ENCODE measurements around the gene ARF5.

Gene ARF5

DNA sequence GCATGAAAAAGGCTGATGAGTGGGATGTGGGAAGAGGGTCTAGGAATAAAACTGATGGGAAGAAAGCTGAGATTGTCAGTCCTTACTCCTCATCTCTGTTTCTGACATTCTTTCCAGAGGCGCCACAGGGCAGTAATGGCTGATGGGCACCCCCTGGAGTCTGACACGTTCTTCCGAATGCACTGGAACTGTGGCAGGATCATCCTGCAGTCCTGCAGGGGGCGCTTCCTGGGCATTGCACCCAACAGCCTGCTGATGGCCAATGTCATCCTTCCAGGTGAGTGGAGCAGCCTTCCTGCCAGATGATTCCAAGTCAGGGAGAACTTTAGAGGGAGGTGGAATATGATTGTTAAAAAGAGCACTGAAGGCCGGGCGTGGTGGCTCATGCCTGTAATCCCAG, 10.1 kb downstream of the ARF5 start:
- DNase-seq (ENCODE audit: low spot score), result no peak
- no peaks in the 10 kb centered on the region for H3K9me3 Mint-ChIP-seq

DNA sequence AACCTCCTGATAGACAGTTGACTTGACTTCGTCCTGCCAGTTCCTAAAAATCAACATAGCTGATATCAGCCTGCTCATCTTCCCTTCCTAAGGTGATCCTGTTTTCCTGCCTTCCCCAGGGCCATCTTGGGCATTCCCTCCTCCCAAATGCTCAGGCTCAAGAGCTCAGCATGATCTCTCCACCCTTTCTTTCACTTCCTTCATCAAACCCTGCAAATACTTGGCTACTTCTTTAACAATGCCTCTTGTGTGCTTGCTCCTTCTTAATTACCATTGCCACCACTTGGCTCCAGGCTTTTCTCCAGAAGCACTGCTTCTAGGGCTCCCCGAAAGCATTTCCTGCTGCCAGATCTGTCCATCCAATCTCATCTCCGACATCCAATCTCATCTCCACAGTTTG, 12.7 kb downstream of the ARF5 start:
- DNase-seq (ENCODE audit: low spot score), result no peak
- no peaks in the 10 kb centered on the region for H3K36me3 Mint-ChIP-seq (ENCODE audit: low read depth)

More for the DNA sequence above, 10.1 kb downstream of the ARF5 start:
- no peak overlapping the region for H3K4me3 Mint-ChIP-seq
- no peak overlapping the region for H3K27ac Mint-ChIP-seq
- peaks cover 10% of the 10 kb centered on the region for H3K27me3 Mint-ChIP-seq (ENCODE audit: low read depth)
- peaks cover 1% of the 10 kb centered on the region for H3K4me1 Mint-ChIP-seq (ENCODE audit: low read depth)
- no peaks in the 10 kb centered on the region for H3K36me3 Mint-ChIP-seq (ENCODE audit: low read depth)

GRCh38 chr7:127608446-127608845, 20.2 kb downstream of the ARF5 start:
- Mint-ChIP-seq H3K4me3 (no peak overlapping the region), H3K9me3 (no peaks in the 10 kb centered on the region), H3K27me3 (ENCODE audit: low read depth) (no peaks in the 10 kb centered on the region), H3K36me3 (ENCODE audit: low read depth) (no peaks in the 10 kb centered on the region), H3K27ac (no peak overlapping the region), H3K4me1 (ENCODE audit: low read depth) (no peaks in the 10 kb centered on the region)
- no peak for DNase-seq (ENCODE audit: low spot score)

More for the DNA sequence above, 12.7 kb downstream of the ARF5 start:
- no peaks in the 10 kb centered on the region for H3K9me3 Mint-ChIP-seq
- no peak overlapping the region for H3K4me3 Mint-ChIP-seq
- peaks cover 1% of the 10 kb centered on the region for H3K4me1 Mint-ChIP-seq (ENCODE audit: low read depth)
- H3K27ac Mint-ChIP-seq, result no peak overlapping the region
- peaks cover 9% of the 10 kb centered on the region for H3K27me3 Mint-ChIP-seq (ENCODE audit: low read depth)

GRCh38 chr7:127609297-127609696, 21.1 kb downstream of the ARF5 start:
- Mint-ChIP-seq H3K27me3 (ENCODE audit: low read depth) (no peaks in the 10 kb centered on the region), H3K27ac (no peak overlapping the region), H3K36me3 (ENCODE audit: low read depth) (no peaks in the 10 kb centered on the region), H3K4me3 (no peak overlapping the region), H3K9me3 (no peaks in the 10 kb centered on the region), H3K4me1 (ENCODE audit: low read depth) (no peaks in the 10 kb centered on the region)
- no peak for DNase-seq (ENCODE audit: low spot score)

GRCh38 chr7:127612263-127612662, 24.1 kb downstream of the ARF5 start:
- Mint-ChIP-seq H3K36me3 (ENCODE audit: low read depth) (no peaks in the 10 kb centered on the region), H3K4me3 (no peak overlapping the region), H3K27ac (no peak overlapping the region), H3K27me3 (ENCODE audit: low read depth) (peaks cover 8% of the 10 kb centered on the region), H3K9me3 (no peaks in the 10 kb centered on the region), H3K4me1 (ENCODE audit: low read depth) (no peaks in the 10 kb centered on the region)
- no peak for DNase-seq (ENCODE audit: low spot score)

DNA sequence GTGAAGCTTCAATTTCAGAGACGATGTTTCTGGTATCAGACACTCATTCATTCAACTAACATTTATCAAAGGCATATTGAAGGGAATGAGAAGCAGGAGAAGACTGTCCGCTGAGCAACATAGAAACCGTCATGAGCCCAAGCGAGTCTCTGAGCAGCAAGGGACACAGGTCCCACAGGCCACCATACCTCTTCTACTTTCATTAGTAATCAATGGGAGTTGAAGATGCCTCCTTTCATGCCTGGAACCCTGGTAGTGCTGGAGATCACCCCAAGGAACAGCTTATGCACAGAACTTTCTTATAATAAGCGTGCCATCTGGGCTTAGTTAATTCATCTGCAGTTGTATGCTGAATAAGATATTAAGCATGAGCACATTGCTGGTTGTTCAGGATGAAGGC, 28.5 kb downstream of the ARF5 start:
- no peak for DNase-seq (ENCODE audit: low spot score)
- no peaks in the 10 kb centered on the region for H3K4me1 Mint-ChIP-seq (ENCODE audit: low read depth)
- peaks cover 36% of the 10 kb centered on the region for H3K27me3 Mint-ChIP-seq (ENCODE audit: low read depth)
- no peaks in the 10 kb centered on the region for H3K36me3 Mint-ChIP-seq (ENCODE audit: low read depth)
- H3K27ac Mint-ChIP-seq, result no peak overlapping the region
- H3K9me3 Mint-ChIP-seq, result no peaks in the 10 kb centered on the region
- H3K4me3 Mint-ChIP-seq, result no peak overlapping the region

- H3K4me1 Mint-ChIP-seq (ENCODE audit: low read depth), result no peaks in the 10 kb centered on the region
- no peaks in the 10 kb centered on the region for H3K9me3 Mint-ChIP-seq
Measured at GRCh38 chr7:127618042-127618441, 29.8 kb downstream of the ARF5 start, which contains the start of gene PAX4. TSS of gene PAX4 (minus strand) at chr7:127618142. CDS start at chr7:127615928, 2,214 bp downstream.

DNA sequence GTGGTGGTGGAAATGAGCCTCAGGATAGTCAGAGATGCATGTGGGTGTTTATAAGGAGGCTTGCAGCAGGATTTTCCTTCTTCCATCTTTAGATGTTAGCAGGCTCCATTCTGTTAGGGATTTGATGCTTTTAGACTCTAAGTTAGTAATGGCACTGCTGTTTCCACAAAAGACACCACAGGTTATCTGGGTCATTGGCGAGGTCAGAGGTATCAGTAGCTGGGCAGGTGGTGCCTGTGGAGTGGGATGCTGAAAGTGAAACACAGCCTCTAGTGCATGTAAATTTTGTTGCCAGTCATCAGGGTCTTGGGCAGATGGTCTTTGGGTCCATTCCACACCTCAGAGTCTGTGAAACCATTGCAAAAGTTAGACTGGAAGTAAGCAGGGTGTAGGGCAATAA, 30.6 kb downstream of the ARF5 start:
- Mint-ChIP-seq H3K4me1 (ENCODE audit: low read depth) (no peaks in the 10 kb centered on the region), H3K36me3 (ENCODE audit: low read depth) (no peaks in the 10 kb centered on the region), H3K27me3 (ENCODE audit: low read depth) (peaks cover 48% of the 10 kb centered on the region), H3K4me3 (no peak overlapping the region), H3K9me3 (no peaks in the 10 kb centered on the region), H3K27ac (no peak overlapping the region)
- no peak for DNase-seq (ENCODE audit: low spot score)

More at GRCh38 chr7:127618042-127618441, 29.8 kb downstream of the ARF5 start, which contains the start of gene PAX4:
- no peak for DNase-seq (ENCODE audit: low spot score)
- peaks cover 45% of the 10 kb centered on the region for H3K27me3 Mint-ChIP-seq (ENCODE audit: low read depth)
- no peaks in the 10 kb centered on the region for H3K36me3 Mint-ChIP-seq (ENCODE audit: low read depth)
- H3K4me3 Mint-ChIP-seq, result no peak within 1 kb of the TSS
- H3K27ac Mint-ChIP-seq, result no peak within 1 kb of the TSS

GRCh38 chr7:127619681-127620405, 31.6 kb downstream of the ARF5 start:
- no peaks in the 10 kb centered on the region for H3K9me3 Mint-ChIP-seq
- no peak for DNase-seq (ENCODE audit: low spot score)
- H3K27ac Mint-ChIP-seq, result no peak overlapping the region
- no peak overlapping the region for H3K4me3 Mint-ChIP-seq
- H3K4me1 Mint-ChIP-seq (ENCODE audit: low read depth), result no peaks in the 10 kb centered on the region
- no peaks in the 10 kb centered on the region for H3K36me3 Mint-ChIP-seq (ENCODE audit: low read depth)
- peaks cover 55% of the 10 kb centered on the region for H3K27me3 Mint-ChIP-seq (ENCODE audit: low read depth)

GRCh38 chr7:127620406-127621233, 32.4 kb downstream of the ARF5 start:
- Mint-ChIP-seq H3K27me3 (ENCODE audit: low read depth) (peaks cover 59% of the 10 kb centered on the region), H3K9me3 (no peaks in the 10 kb centered on the region), H3K4me1 (ENCODE audit: low read depth) (no peaks in the 10 kb centered on the region), H3K27ac (no peak overlapping the region), H3K4me3 (no peak overlapping the region), H3K36me3 (ENCODE audit: low read depth) (no peaks in the 10 kb centered on the region)
- no peak for DNase-seq (ENCODE audit: low spot score)

DNA sequence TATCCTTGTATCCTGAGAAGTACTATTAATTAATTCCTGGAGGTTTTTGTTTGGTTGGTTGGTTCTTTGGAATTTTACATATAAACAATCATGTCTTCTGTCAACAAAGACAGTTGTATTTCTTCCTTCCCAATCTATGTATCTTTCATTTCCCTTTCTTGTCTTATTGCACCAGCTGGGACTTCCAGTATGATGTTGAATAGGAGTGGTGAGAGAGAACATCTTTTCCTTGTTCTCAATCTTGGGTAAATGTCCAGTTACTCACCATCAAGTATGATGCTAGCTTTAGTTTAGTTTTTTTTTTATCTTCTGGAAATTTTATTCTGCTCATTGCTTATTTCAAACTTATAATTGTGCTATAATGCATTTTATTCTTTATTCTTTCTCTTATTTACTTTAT, 37.1 kb downstream of the ARF5 start:
- no peak for DNase-seq (ENCODE audit: low spot score)
- H3K4me3 Mint-ChIP-seq, result no peak overlapping the region
- no peaks in the 10 kb centered on the region for H3K9me3 Mint-ChIP-seq
- H3K27ac Mint-ChIP-seq, result no peak overlapping the region
- peaks cover 50% of the 10 kb centered on the region for H3K27me3 Mint-ChIP-seq (ENCODE audit: low read depth)
- no peaks in the 10 kb centered on the region for H3K4me1 Mint-ChIP-seq (ENCODE audit: low read depth)
- no peaks in the 10 kb centered on the region for H3K36me3 Mint-ChIP-seq (ENCODE audit: low read depth)

GRCh38 chr7:127628445-127628844, 40.2 kb downstream of the ARF5 start:
- H3K4me3 Mint-ChIP-seq, result no peak overlapping the region
- H3K4me1 Mint-ChIP-seq (ENCODE audit: low read depth), result no peaks in the 10 kb centered on the region
- no peak for DNase-seq (ENCODE audit: low spot score)
- no peak overlapping the region for H3K27ac Mint-ChIP-seq
- peaks cover 28% of the 10 kb centered on the region for H3K27me3 Mint-ChIP-seq (ENCODE audit: low read depth)
- no peaks in the 10 kb centered on the region for H3K9me3 Mint-ChIP-seq
- H3K36me3 Mint-ChIP-seq (ENCODE audit: low read depth), result no peaks in the 10 kb centered on the region

DNA sequence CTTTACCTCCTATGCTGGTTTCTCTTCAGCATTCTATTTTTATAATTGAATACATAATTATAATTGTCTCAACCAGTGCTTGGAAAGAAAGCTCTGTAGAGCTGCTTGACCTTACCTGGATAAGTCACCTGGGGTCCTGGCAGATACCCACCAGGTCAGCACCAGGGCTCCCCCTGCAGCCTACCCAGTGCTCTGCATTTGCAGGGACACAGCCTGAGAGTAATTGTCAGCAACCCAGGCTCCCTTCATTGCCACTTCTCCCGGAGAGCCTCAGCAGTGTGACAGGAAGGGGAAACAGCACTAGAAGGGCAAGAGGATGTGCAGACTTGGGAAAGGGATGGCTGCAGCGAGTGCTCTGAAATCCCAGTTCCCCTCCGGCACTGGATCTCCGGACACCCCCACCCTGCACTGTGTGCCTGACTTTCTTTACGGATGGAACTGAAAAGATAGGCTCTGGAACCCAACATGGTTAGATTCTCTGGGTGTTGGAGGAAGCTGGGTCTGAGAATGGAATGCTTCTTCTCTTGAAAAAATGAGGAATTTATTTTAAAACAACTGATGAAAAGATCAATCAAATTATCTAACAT, 41.1 kb downstream of the ARF5 start:
- H3K9me3 Mint-ChIP-seq, result no peaks in the 10 kb centered on the region
- H3K27me3 Mint-ChIP-seq (ENCODE audit: low read depth), result peaks cover 27% of the 10 kb centered on the region
- no peak for DNase-seq (ENCODE audit: low spot score)
- H3K4me3 Mint-ChIP-seq, result no peak overlapping the region
- H3K36me3 Mint-ChIP-seq (ENCODE audit: low read depth), result no peaks in the 10 kb centered on the region
- no peak overlapping the region for H3K27ac Mint-ChIP-seq
- H3K4me1 Mint-ChIP-seq (ENCODE audit: low read depth), result no peaks in the 10 kb centered on the region

GRCh38 chr7:127632276-127632910, 44.2 kb downstream of the ARF5 start:
- H3K9me3 Mint-ChIP-seq, result no peaks in the 10 kb centered on the region
- H3K4me3 Mint-ChIP-seq, result no peak overlapping the region
- no peak for DNase-seq (ENCODE audit: low spot score)
- no peak overlapping the region for H3K27ac Mint-ChIP-seq
- H3K4me1 Mint-ChIP-seq (ENCODE audit: low read depth), result no peaks in the 10 kb centered on the region
- H3K27me3 Mint-ChIP-seq (ENCODE audit: low read depth), result peaks cover 21% of the 10 kb centered on the region
- H3K36me3 Mint-ChIP-seq (ENCODE audit: low read depth), result no peaks in the 10 kb centered on the region
